MCF 10A (cell line): Measurements from ENCODE around the gene LRIG3. TPM values are rescaled to one million over a fixed set of nuclear protein-coding genes. Genes with fewer than 3 reads are reported as not detected.

Source experiments
- BruUV-seq: library from RNA; stranded (reverse); fragments of 400-500 nt; replicated peaks from 2 replicates; lab custom pipeline; 2021; lab: Mats Ljungman, UMichigan
- CTCF ChIA-PET: fragments of 300-600 bp; sonication (Branson Sonifier 250); formaldehyde crosslinking; extraction: SDS; loops from one replicate; lab custom pipeline; 2021; ENCODE audit warnings: antibody characterized with exemption, inconsistent platforms; lab: Yijun Ruan, JAX
- POLR2A ChIA-PET: fragments of 300-600, 350-650 bp; sonication (Branson Sonifier 250); formaldehyde crosslinking; extraction: SDS; loops from one replicate; lab custom pipeline; 2020; ENCODE audit warnings: antibody characterized with exemption, inconsistent platforms; lab: Yijun Ruan, JAX
- DNase-seq: peaks from one replicate; pipeline ENCODE4 v3.0.0-alpha.2; 2018; ENCODE audit not compliant: unreplicated experiment
- H3K27ac Mint-ChIP-seq: one replicate; pipeline ENCODE4 v1.8.0; 2022; ENCODE audit warnings: mild to moderate bottlenecking, low read depth, mixed read lengths; ENCODE audit not compliant: unreplicated experiment
- H3K27me3 Mint-ChIP-seq: one replicate; pipeline ENCODE4 v1.8.0; 2022; ENCODE audit warnings: mixed read lengths; ENCODE audit not compliant: insufficient read depth, unreplicated experiment
- H3K36me3 Mint-ChIP-seq: one replicate; pipeline ENCODE4 v1.8.0; 2022; ENCODE audit warnings: mild to moderate bottlenecking, moderate library complexity, mixed read lengths; ENCODE audit not compliant: insufficient read depth, unreplicated experiment
- H3K4me1 Mint-ChIP-seq: one replicate; pipeline ENCODE4 v1.8.0; 2022; ENCODE audit warnings: mixed read lengths; ENCODE audit not compliant: insufficient read depth, unreplicated experiment
- H3K4me3 Mint-ChIP-seq: one replicate; pipeline ENCODE4 v1.8.0; 2022; ENCODE audit warnings: mild to moderate bottlenecking, moderate library complexity, mixed read lengths; ENCODE audit not compliant: unreplicated experiment
- H3K9me3 Mint-ChIP-seq: one replicate; pipeline ENCODE4 v1.8.0; 2022; ENCODE audit warnings: mixed read lengths; ENCODE audit not compliant: unreplicated experiment
- CTCF ChIP-seq: fragments of 200-600 bp; IDR thresholded peaks from one replicate; pipeline ENCODE4 v1.8.0; 2022; ENCODE audit warnings: antibody characterized with exemption, mild to moderate bottlenecking; ENCODE audit not compliant: unreplicated experiment
- intact Hi-C: fragments of 100-400 bp; cut with micrococcal nuclease; formaldehyde crosslinking; loops from 2 replicates; pipeline ENCODE4 v1.14.1; 2022
- total RNA-seq: library from RNA; stranded (reverse); gene quantifications from 2 replicates; pipeline ENCODE4 v1.2.3, GENCODE V29; 2022

Gene LRIG3
- total RNA-seq, 1 experiment from 2014 or later, result 41.5 TPM

DNA sequence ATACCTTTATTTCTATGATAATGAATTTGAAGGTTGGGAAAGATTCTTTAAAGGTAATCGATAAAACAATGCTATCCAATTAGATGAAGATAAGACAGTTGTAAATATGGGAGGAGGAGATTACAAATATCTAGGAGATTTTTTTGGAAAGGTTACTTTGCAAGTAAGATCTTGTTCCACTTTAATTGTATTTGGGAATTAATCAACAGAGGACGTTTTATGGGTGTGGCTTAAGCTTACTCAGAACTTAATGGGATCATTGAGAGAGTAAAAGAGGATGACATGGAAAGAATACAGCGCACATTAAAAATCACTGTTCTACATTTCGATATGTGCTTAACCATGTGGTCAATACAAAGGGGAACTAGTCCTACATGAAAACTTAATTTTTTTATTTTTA is 3.5 kb upstream of the LRIG3 start:
- no peak for DNase-seq
- CTCF ChIA-PET, result interaction anchor here (0.6 kb wide), 2 partner anchors 498 to 655 kb away, joined by 3 read pairs; no protein-coding TSS in a partner anchor
- POLR2A ChIA-PET, result interaction anchor here (0.7 to 18.1 kb wide), 9 partner anchors 9 to 158 kb away, joined by 3 to 655 read pairs (median 5); no protein-coding TSS in a partner anchor
- no TSS peak for BruUV-seq
- Mint-ChIP-seq H3K9me3 (no peaks in the 10 kb centered on the region), H3K27ac (peak overlapping the region; percentile 1), H3K36me3 (peaks cover 7% of the 10 kb centered on the region), H3K4me3 (no peak overlapping the region), H3K27me3 (no peaks in the 10 kb centered on the region), H3K4me1 (peaks cover 29% of the 10 kb centered on the region)
- intact Hi-C loops, result no loop called here
- TF ChIP-seq CTCF, result no peak

DNA sequence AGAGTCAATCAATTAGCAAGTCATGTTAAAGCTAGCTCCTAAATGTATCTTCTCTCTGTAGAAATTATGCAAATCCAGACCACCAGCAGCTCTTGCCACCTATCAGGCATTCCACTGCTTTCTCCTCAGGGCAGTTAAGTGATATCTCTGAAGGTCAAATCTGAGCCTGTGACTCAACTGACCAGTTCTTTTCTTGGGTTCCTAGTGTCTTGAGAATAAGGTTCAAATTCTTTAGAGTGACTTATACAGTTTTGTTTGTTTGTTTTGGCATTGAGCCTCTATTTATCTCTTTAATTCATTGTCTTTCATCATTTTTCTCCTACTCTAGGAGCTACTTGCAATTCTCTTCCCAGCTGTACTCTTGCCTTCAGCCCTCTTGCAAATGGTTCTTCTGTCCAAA is 2.5 kb upstream of the LRIG3 start:
- H3K27me3 Mint-ChIP-seq, result no peaks in the 10 kb centered on the region
- no peaks in the 10 kb centered on the region for H3K9me3 Mint-ChIP-seq
- H3K4me1 Mint-ChIP-seq, result peaks cover 29% of the 10 kb centered on the region
- no TSS peak for BruUV-seq
- peaks cover 7% of the 10 kb centered on the region for H3K36me3 Mint-ChIP-seq
- peak overlapping the region; percentile 1 for H3K27ac Mint-ChIP-seq
- ChIA-PET CTCF (interaction anchor here (0.7 to 3.0 kb wide), 3 partner anchors 11 to 190 kb away, joined by 3 to 13 read pairs (median 3); no protein-coding TSS in a partner anchor), POLR2A (interaction anchor here (0.6 to 18.1 kb wide), 10 partner anchors 8 to 178 kb away, joined by 3 to 655 read pairs (median 4); no protein-coding TSS in a partner anchor)
- no peak for TF ChIP-seq CTCF
- peak; percentile 51 for DNase-seq
- intact Hi-C loops, result no loop called here
- no peak overlapping the region for H3K4me3 Mint-ChIP-seq

- POLR2A ChIA-PET, result interaction anchor here (0.7 to 18.1 kb wide), 33 partner anchors 8 to 1090 kb away, joined by 3 to 655 read pairs (median 5); no protein-coding TSS in a partner anchor
Measured at GRCh38 chr12:58920961-58921861, 907 bp upstream of the LRIG3 start.

More at GRCh38 chr12:58920961-58921861, 907 bp upstream of the LRIG3 start:
- peaks cover 29% of the 10 kb centered on the region for H3K4me1 Mint-ChIP-seq
- CTCF ChIA-PET, result interaction anchor here (0.7 to 3.0 kb wide), 11 partner anchors 13 to 584 kb away, joined by 3 to 13 read pairs (median 4); no protein-coding TSS in a partner anchor
- DNase-seq, result no peak
- intact Hi-C loops, result loop anchor here (1.0 kb wide), 1 partner anchor 44 kb away; no protein-coding TSS in a partner anchor
- BruUV-seq, result TSS peak; percentile 25
- H3K27me3 Mint-ChIP-seq, result no peaks in the 10 kb centered on the region
- no peaks in the 10 kb centered on the region for H3K9me3 Mint-ChIP-seq
- peaks cover 7% of the 10 kb centered on the region for H3K36me3 Mint-ChIP-seq
- TF ChIP-seq CTCF, result no peak
- H3K4me3 Mint-ChIP-seq, result peak overlapping the region; percentile 94
- H3K27ac Mint-ChIP-seq, result peak overlapping the region; percentile 98
